Neuronal stem cell (in vitro differentiated cells): ENCODE data around the gene SUPT3H.
"Not testable (repeated sequence)": the region's sequence is repeated elsewhere in the genome, so short reads cannot be mapped to it uniquely, and the experiment has no call there.

Experiments
- DNase-seq: peaks from one replicate; pipeline ENCODE4 v3.0.0-alpha.2; 2013; ENCODE audit warnings: low spot score
- H2AFZ ChIP-seq: one replicate; pipeline ENCODE4 v1.6.1; 2013; ENCODE audit warnings: mild to moderate bottlenecking, low read length, inconsistent platforms
- H2AK5ac ChIP-seq: 2 replicates; pipeline ENCODE4 v1.6.1; 2013; ENCODE audit warnings: low read depth, mild to moderate bottlenecking, inconsistent platforms, low read length, moderate library complexity, mixed read lengths
- H2BK120ac ChIP-seq: 2 replicates; pipeline ENCODE4 v1.6.1; 2013; ENCODE audit warnings: low read depth, mild to moderate bottlenecking, inconsistent platforms, low read length, moderate library complexity, mixed read lengths
- H2BK12ac ChIP-seq: one replicate; pipeline ENCODE4 v1.6.1; 2013; ENCODE audit warnings: low read length, inconsistent platforms
- H2BK15ac ChIP-seq: 2 replicates; pipeline ENCODE4 v1.6.1; 2013; ENCODE audit warnings: mild to moderate bottlenecking, low read length, inconsistent platforms, mixed read lengths
- H2BK5ac ChIP-seq: one replicate; pipeline ENCODE4 v1.6.1; 2013; ENCODE audit warnings: inconsistent platforms, mild to moderate bottlenecking, low read length, moderate library complexity
- H3K14ac ChIP-seq: one replicate; pipeline ENCODE4 v1.6.1; 2013; ENCODE audit warnings: low read length, inconsistent platforms
- H3K18ac ChIP-seq: 2 replicates; pipeline ENCODE4 v1.6.1; 2013; ENCODE audit warnings: low read length, inconsistent platforms
- H3K23ac ChIP-seq: 2 replicates; pipeline ENCODE4 v1.6.1; 2013; ENCODE audit warnings: low read depth, mild to moderate bottlenecking, mixed read lengths, low read length, inconsistent platforms; ENCODE audit not compliant: poor library complexity
- H3K27ac ChIP-seq: replicated peaks from 3 replicates; pipeline ENCODE4 v1.5.1; 2013; ENCODE audit warnings: low read length, inconsistent platforms
- H3K27me3 ChIP-seq, 3 experiments: 2 replicates each; pipeline ENCODE4 v1.6.1; 2013; ENCODE audit warnings: low read length in 3 of 3, mild to moderate bottlenecking in 2 of 3, inconsistent platforms in 1 of 3, low read depth in 1 of 3, mixed read lengths in 1 of 3, moderate library complexity in 1 of 3; ENCODE audit not compliant: control insufficient read depth in 3 of 3, insufficient read depth in 3 of 3
- H3K36me3 ChIP-seq, 2 donors: replicated peaks in 1 of 2; 2 replicates each; pipeline ENCODE4 v1.6.1; 2013; ENCODE audit warnings: low read length in 2 of 2; ENCODE audit not compliant: control insufficient read depth in 2 of 2, insufficient read depth in 2 of 2
- H3K4ac ChIP-seq: 2 replicates; pipeline ENCODE4 v1.6.1; 2013; ENCODE audit warnings: inconsistent platforms, mild to moderate bottlenecking, low read length, moderate library complexity
- H3K4me1 ChIP-seq, 2 donors: 1 replicate in 1 of 2; 2 replicates in 1 of 2; pipeline ENCODE4 v1.6.1; 2013; ENCODE audit warnings: low read length in 2 of 2, low read depth in 1 of 2; ENCODE audit not compliant: control insufficient read depth in 2 of 2, insufficient read depth in 1 of 2
- H3K4me2 ChIP-seq: one replicate; pipeline ENCODE4 v1.6.1; 2013; ENCODE audit warnings: mild to moderate bottlenecking, low read length, inconsistent platforms; ENCODE audit not compliant: insufficient read depth, poor library complexity, severe bottlenecking
- H3K4me3 ChIP-seq, 2 donors: 2 replicates each; pipeline ENCODE4 v1.5.1; 2013; ENCODE audit warnings: low read length in 2 of 2, mild to moderate bottlenecking in 2 of 2, inconsistent platforms in 1 of 2, moderate library complexity in 1 of 2
- H3K79me1 ChIP-seq: one replicate; pipeline ENCODE4 v1.6.1; 2013; ENCODE audit warnings: low read depth, mild to moderate bottlenecking, inconsistent platforms, low read length, moderate library complexity
- H3K9ac ChIP-seq: one replicate; pipeline ENCODE4 v1.6.1; 2013; ENCODE audit warnings: mild to moderate bottlenecking, low read depth, low read length, inconsistent platforms; ENCODE audit not compliant: poor library complexity
- H3K9me3 ChIP-seq, 2 donors: replicated peaks in 1 of 2; 2 replicates each; pipeline versions ENCODE3 to v1.6.1; 2013; ENCODE audit warnings: low read length in 2 of 2, mild to moderate bottlenecking in 2 of 2, inconsistent platforms in 1 of 2, low read depth in 1 of 2, mixed read lengths in 1 of 2, moderate library complexity in 1 of 2; ENCODE audit not compliant: control insufficient read depth in 2 of 2, insufficient read depth in 1 of 2
- H4K8ac ChIP-seq: one replicate; pipeline ENCODE4 v1.6.1; 2013; ENCODE audit warnings: low read depth, mild to moderate bottlenecking, inconsistent platforms, low read length, moderate library complexity
- H4K91ac ChIP-seq: one replicate; pipeline ENCODE4 v1.6.1; 2013; ENCODE audit warnings: low read length, low read depth, mild to moderate bottlenecking, inconsistent platforms; ENCODE audit not compliant: poor library complexity
- WGBS, 2 donors: extraction: QIAGEN DNeasy Blood & Tissue Kit; methylation state at CpG; one replicate each; pipeline ENCODE4 v1.1.7; 2013; ENCODE audit warnings: missing lambda C conversion rate in 2 of 2, mixed read lengths in 1 of 2; ENCODE audit not compliant: insufficient read length in 2 of 2, insufficient replicate concordance in 1 of 2; ENCODE audit errors: extremely low coverage in 2 of 2; 5-methylcytosine and 5-hydroxymethylcytosine counted together

Gene SUPT3H

DNA sequence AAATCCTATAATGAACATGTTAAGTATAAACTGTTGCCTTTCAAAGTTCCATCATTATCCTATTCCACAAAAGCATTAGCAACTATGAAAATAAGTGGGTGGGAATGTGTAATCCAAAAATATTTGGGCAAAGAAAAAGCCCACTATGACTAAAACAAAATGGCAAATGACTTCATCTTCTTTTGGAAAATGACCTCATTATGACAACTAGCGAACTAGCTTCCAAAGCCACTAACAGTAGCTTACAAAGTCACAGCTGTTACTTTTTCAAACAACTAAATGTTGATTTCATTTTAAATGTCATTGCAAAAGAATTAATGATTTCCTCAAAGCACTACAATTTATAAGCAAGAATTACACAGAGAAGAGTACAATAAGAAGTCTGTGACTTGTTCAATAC is 99.4 kb downstream of the SUPT3H start:
- no peaks in the 10 kb centered on the region for H3K27me3 ChIP-seq
- H2BK15ac ChIP-seq, result no peak overlapping the region
- H3K18ac ChIP-seq, result no peak overlapping the region
- H4K91ac ChIP-seq, result no peak overlapping the region
- no peak overlapping the region for H2AK5ac ChIP-seq
- H3K79me1 ChIP-seq, result peaks cover 2% of the 10 kb centered on the region
- H3K36me3 ChIP-seq, result no peaks in the 10 kb centered on the region
- H3K9me3 ChIP-seq, result peaks cover 2 to 7% of the 10 kb centered on the region in 2 donors
- H4K8ac ChIP-seq, result no peak overlapping the region
- H3K4ac ChIP-seq, result no peak overlapping the region
- no CpG with 5 or more reads among the region's 1 CpG for WGBS, 2 donors
- H3K4me3 ChIP-seq, result no peak overlapping the region
- no peak overlapping the region for H3K4me2 ChIP-seq
- no peak overlapping the region for H3K23ac ChIP-seq
- H2BK5ac ChIP-seq, result no peak overlapping the region
- H3K14ac ChIP-seq, result no peak overlapping the region
- H3K27ac ChIP-seq, result no peak overlapping the region
- H2BK120ac ChIP-seq, result no peak overlapping the region
- H2AFZ ChIP-seq, result no peak overlapping the region
- H3K4me1 ChIP-seq, result no peaks in the 10 kb centered on the region
- no peak for DNase-seq
- no peak overlapping the region for H3K9ac ChIP-seq
- H2BK12ac ChIP-seq, result no peak overlapping the region

DNA sequence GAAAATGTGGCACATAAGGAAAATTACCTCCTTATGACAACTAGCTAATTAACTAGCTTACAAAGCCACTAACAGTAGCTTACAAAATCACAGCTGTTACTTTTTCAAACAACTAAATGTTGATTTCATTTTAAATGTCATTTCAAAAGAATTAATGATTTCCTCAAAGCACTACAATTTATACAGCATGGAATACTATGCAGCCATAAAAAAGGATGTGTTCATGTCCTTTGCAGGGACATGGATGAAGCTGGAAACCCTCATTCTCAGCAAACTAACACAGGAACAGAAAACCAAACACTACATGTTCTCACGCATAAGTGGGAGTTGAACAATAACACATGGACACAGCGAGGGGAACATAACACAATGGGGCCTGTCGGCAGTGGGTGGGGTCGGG is 100.0 kb downstream of the SUPT3H start:
- not testable (repeated sequence) for H3K14ac ChIP-seq, H3K36me3 ChIP-seq, H3K79me1 ChIP-seq, H3K27ac ChIP-seq, H4K8ac ChIP-seq, DNase-seq, H3K4ac ChIP-seq, H4K91ac ChIP-seq, H2AFZ ChIP-seq, H3K4me2 ChIP-seq, H2BK120ac ChIP-seq, H3K23ac ChIP-seq, H2BK12ac ChIP-seq, H3K27me3 ChIP-seq, H3K9ac ChIP-seq, H3K4me1 ChIP-seq, H3K9me3 ChIP-seq, H3K4me3 ChIP-seq, H3K18ac ChIP-seq, H2BK5ac ChIP-seq, H2BK15ac ChIP-seq, H2AK5ac ChIP-seq
- no CpG with 5 or more reads among the region's 4 CpGs for WGBS, 2 donors

DNA sequence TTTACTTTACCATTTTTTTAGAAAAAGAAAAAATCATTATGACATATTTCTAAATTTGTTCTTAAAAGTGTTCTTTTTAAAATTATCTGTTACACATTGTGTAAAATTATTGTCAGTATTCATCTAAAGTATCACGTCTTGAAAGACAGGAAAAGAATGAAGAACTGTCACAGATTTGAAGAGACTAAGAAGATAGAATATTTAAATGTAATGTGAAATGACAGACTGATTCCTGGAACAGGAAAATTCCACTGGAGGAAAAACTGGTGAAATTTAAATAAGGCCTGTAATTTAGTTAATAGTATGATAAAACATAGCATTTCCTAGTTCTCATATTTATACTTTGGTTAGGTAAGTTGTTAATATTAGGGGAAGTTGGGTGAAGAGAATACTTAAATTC is 102.4 kb downstream of the SUPT3H start:
- Histone ChIP-seq H2AK5ac (no peak overlapping the region), H3K4ac (no peak overlapping the region), H4K8ac (no peak overlapping the region), H3K14ac (no peak overlapping the region), H3K4me1 (no peaks in the 10 kb centered on the region), H3K23ac (no peak overlapping the region), H3K27ac (no peak overlapping the region), H3K18ac (no peak overlapping the region), H2BK12ac (no peak overlapping the region), H2AFZ (no peak overlapping the region), H4K91ac (no peak overlapping the region), H3K79me1 (peaks cover 2% of the 10 kb centered on the region), H3K36me3 (no peaks in the 10 kb centered on the region), H2BK120ac (no peak overlapping the region), H3K4me2 (no peak overlapping the region), H2BK5ac (no peak overlapping the region), H3K9me3 (peaks cover 4 to 20% of the 10 kb centered on the region in 2 donors), H3K27me3 (no peaks in the 10 kb centered on the region), H3K9ac (no peak overlapping the region), H2BK15ac (no peak overlapping the region), H3K4me3 (no peak overlapping the region)
- no peak for DNase-seq
- no CpG with 5 or more reads among the region's 1 CpG for WGBS, 2 donors

DNA sequence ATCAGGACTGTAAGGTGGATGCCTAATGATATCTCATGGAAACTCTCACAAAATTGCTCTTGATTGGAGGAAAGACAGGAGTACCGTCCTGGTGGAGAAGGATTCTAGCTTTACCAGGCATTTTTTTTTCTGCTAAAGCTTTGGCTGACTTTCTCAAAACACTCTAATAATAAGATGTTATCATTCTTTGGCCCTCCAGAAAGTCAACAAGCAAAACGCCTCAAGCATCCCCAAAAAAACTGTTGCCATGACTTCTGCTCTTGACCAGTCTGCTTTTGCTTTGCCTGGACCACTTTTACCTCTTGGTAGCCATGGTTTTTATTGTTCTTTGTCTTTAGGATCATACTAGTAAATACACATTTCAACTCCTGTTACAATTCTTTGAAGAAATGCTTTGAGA is 105.1 kb downstream of the SUPT3H start:
- Histone ChIP-seq H3K9ac (no peak overlapping the region), H2BK12ac (no peak overlapping the region), H3K27me3 (no peaks in the 10 kb centered on the region), H3K9me3 (peaks cover 4 to 13% of the 10 kb centered on the region in 2 donors), H3K4me2 (no peak overlapping the region), H2AFZ (no peak overlapping the region), H3K18ac (no peak overlapping the region), H2BK15ac (no peak overlapping the region), H2BK120ac (no peak overlapping the region), H4K8ac (no peak overlapping the region), H3K4me1 (no peaks in the 10 kb centered on the region), H3K36me3 (no peaks in the 10 kb centered on the region), H4K91ac (no peak overlapping the region), H3K23ac (no peak overlapping the region), H2AK5ac (no peak overlapping the region), H3K27ac (no peak overlapping the region), H3K79me1 (no peaks in the 10 kb centered on the region), H3K4ac (no peak overlapping the region), H3K14ac (no peak overlapping the region), H3K4me3 (no peak overlapping the region), H2BK5ac (no peak overlapping the region)
- no CpG with 5 or more reads among the region's 2 CpGs for WGBS, 2 donors
- DNase-seq, result no peak
